Heart right ventricle (tissue), 16 donors: ENCODE data around the gene SYCP2. TPM values are rescaled to one million over a fixed set of nuclear protein-coding genes. Genes with fewer than 3 reads are reported as not detected.
"Not testable (repeated sequence)": the region's sequence is repeated elsewhere in the genome, so short reads cannot be mapped to it uniquely, and the experiment has no call there.

Experiments
- ATAC-seq, 8 donors: fragments of 200-7000 bp; cut with Tn5 transposase; one replicate each; pipeline ENCODE4 v1.9.1; 2020; ENCODE audit warnings: mild to moderate bottlenecking in 8 of 8, moderate library complexity in 8 of 8, moderate number of reproducible peaks in 1 of 8
- DNase-seq, 2 donors: peaks; one replicate each; pipeline ENCODE4 v3.0.0-alpha.2; 2020
- H3K27ac ChIP-seq, 10 donors: fragments of 200-600 bp; sonication (generic) in 2 of 10; one replicate each; pipeline versions ENCODE4 v1.5.0 to v1.8.0; 2020 to 2022; ENCODE audit warnings: mild to moderate bottlenecking in 3 of 10
- H3K27me3 ChIP-seq, 7 donors: fragments of 200-600 bp; one replicate each; pipeline ENCODE4 v1.8.0; 2021 to 2022; ENCODE audit warnings: mild to moderate bottlenecking in 2 of 7
- H3K36me3 ChIP-seq, 9 donors: fragments of 200-600 bp; sonication (generic) in 1 of 9; one replicate each; pipeline versions ENCODE4 v1.5.0 to v1.8.0; 2020 to 2022; ENCODE audit warnings: mild to moderate bottlenecking in 2 of 9
- H3K4me1 ChIP-seq, 9 donors: fragments of 200-600 bp; sonication (generic) in 1 of 9; one replicate each; pipeline versions ENCODE4 v1.5.0 to v1.8.0; 2020 to 2022; ENCODE audit warnings: mild to moderate bottlenecking in 4 of 9
- H3K4me3 ChIP-seq, 10 donors: fragments of 200-600 bp; sonication (generic) in 2 of 10; one replicate each; pipeline versions ENCODE4 v1.5.0 to v1.8.0; 2020 to 2022; ENCODE audit warnings: mild to moderate bottlenecking in 7 of 10, moderate library complexity in 2 of 10
- H3K9me3 ChIP-seq, 11 donors: fragments of 200-600 bp in 10 of 11; sonication (generic) in 2 of 11; one replicate each; pipeline versions ENCODE4 v1.5.0 to v1.8.0; 2013 to 2022; ENCODE audit warnings: mild to moderate bottlenecking in 2 of 11, control low read depth in 1 of 11, moderate library complexity in 1 of 11
- WGBS, 2 donors: extraction: QIAGEN DNeasy Blood & Tissue Kit; methylation state at CpG; one replicate each; pipeline ENCODE4 v1.1.7; 2013; ENCODE audit warnings: inconsistent platforms in 1 of 2; 5-methylcytosine and 5-hydroxymethylcytosine counted together
- intact Hi-C, 10 donors: fragments of 100-400 bp; cut with DNase I; formaldehyde crosslinking; loops; one replicate each; pipeline versions ENCODE4 v1.11.1 to v1.14.2; 2022
- polyA plus RNA-seq, 2 donors: library from polyadenylated mRNA; stranded (reverse); fragments of 200-250 nt; gene quantifications; one replicate each; pipeline ENCODE4 v1.2.3, GENCODE V29; 2013
- total RNA-seq, 10 donors: library from RNA; stranded (reverse); fragmentation: NEBNext Ultra II Directional in 3 of 10; extraction: Animal tissue kit (Norgen Biotek cat#: 25700) in 3 of 10; gene quantifications; one replicate each; pipeline versions ENCODE4 v1.2.1 to v1.2.4, GENCODE V29; 2021 to 2023
- TF ChIP-seq, protein P1 (sequence below), 9 donors: fragments of 200-600 bp; sonication (generic) in 2 of 9; IDR thresholded peaks; one replicate each; pipeline versions ENCODE4 v1.5.0 to v1.8.0; 2021 to 2022; ENCODE audit warnings: antibody characterized with exemption in 9 of 9, mild to moderate bottlenecking in 5 of 9, moderate library complexity in 1 of 9
- donor health status: Arrhythmogenic right ventricular cardiomyopathy.
- donor health status: ischemic (EF 13 %, LVEDD 7.1; RV severe dilation, severe dysfunction).
- donor health status: healthy with polysubstance abuse.
- donor health status: DM: no; HTN: yes; CAD: no.
- donor health status: DM: no; HTN: no; CAD: no.
- donor health status: ischemic (EF 25% LVEDD 6.9; RV normal size, moderate dysfunction).
- donor health status: ischemic (EF 25% LVEDD 5.7; RV mildly dilated, moderate dysfunction).
- donor health status: healthy.
- donor health status: DM: yes; HTN: yes; CAD: no.
- donor health status: Ischemic cardiomyopathy.
- donor health status: ischemic (EF 35%, LVEDD 5.7; RV mildly dilated, moderate dysfunction).
- donor health status: nonischemic (EF 11% LVEDD 7.7; RV severe dilation, severe dysfunction).
- donor health status: DM: yes; HTN: yes; CAD: no.
- donor health status: PGD.
- donor health status: ischemic (EF 29% LVEDD 5.4; RV normal size, mild dysfunction).
- donor health status: nonischemic (EF 23%, LVEDD 6.1; RV moderate dilation, normal function).

The SYCP2 gene
- total and polyA plus RNA-seq, 12 donors, result 0.45 to 7.5 (median 0.93) TPM

DNA sequence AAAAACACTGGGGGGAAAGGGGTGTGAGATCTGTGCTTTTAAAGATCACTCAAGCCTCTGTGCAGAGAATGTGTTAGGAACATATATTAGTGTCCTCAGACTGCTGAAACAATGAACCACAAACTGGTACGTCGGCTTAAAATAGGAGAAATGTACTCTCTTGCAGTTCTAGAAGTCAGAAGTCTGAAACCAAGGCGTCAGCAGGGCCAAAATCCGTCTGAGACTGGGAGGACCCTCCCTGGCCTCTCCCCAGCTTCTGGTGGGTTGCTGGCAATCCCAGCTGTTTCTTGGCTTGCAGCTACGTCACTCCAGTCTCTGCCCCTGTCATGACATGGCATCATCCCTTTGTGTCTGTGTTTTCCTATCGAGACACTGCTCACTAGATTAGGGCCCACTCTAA lies 28.7 kb upstream of the SYCP2 start:
- Histone ChIP-seq H3K36me3 (peaks cover 0 to 11% (median 0%) of the 10 kb centered on the region in 9 donors), H3K27me3 (no peaks in the 10 kb centered on the region), H3K9me3 (no peaks in the 10 kb centered on the region), H3K4me3 (no peak overlapping the region), H3K27ac (no peak overlapping the region), H3K4me1 (no peaks in the 10 kb centered on the region)
- TF ChIP-seq, protein P1, sequence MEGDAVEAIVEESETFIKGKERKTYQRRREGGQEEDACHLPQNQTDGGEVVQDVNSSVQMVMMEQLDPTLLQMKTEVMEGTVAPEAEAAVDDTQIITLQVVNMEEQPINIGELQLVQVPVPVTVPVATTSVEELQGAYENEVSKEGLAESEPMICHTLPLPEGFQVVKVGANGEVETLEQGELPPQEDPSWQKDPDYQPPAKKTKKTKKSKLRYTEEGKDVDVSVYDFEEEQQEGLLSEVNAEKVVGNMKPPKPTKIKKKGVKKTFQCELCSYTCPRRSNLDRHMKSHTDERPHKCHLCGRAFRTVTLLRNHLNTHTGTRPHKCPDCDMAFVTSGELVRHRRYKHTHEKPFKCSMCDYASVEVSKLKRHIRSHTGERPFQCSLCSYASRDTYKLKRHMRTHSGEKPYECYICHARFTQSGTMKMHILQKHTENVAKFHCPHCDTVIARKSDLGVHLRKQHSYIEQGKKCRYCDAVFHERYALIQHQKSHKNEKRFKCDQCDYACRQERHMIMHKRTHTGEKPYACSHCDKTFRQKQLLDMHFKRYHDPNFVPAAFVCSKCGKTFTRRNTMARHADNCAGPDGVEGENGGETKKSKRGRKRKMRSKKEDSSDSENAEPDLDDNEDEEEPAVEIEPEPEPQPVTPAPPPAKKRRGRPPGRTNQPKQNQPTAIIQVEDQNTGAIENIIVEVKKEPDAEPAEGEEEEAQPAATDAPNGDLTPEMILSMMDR (IDR thresholded peaks at IDR 0.05), result no peak
- intact Hi-C loops, result loop anchor here in 1 of 10 donors (10.0 kb wide), 1 partner anchor 63 kb away; no protein-coding TSS in a partner anchor
- 85 to 90% methylated on average over 6 of the region's 6 CpGs for WGBS, 2 donors
- ATAC-seq, result no peak
- no peak for DNase-seq

DNA sequence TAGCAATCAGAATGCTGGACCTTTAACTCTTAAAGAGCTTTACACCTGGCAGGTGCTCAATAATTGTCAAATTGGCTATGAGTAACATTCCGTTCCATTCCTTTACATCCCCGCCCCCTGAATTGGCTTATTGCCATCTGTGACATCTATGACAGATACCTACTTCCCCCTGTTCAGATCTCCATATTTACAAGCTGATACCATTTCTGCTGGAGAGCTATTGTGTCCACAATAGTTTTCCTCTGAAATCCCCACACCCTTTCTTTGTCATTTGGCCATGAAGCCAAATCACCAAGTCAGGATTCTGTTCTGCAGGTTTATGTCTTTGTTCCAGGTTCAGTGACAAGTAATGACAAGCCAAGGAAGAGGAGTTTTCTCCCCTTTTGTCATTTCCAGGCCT lies 28.0 kb upstream of the SYCP2 start:
- DNase-seq (no peak), ATAC-seq (no peak)
- no peaks in the 10 kb centered on the region for H3K4me1 ChIP-seq
- 84 to 85% methylated on average over 2 of the region's 2 CpGs for WGBS, 2 donors
- H3K36me3 ChIP-seq, result peaks cover 0 to 11% (median 0%) of the 10 kb centered on the region in 9 donors
- intact Hi-C loops, result loop anchor here in 1 of 10 donors (10.0 kb wide), 1 partner anchor 63 kb away; no protein-coding TSS in a partner anchor
- H3K27ac ChIP-seq, result no peak overlapping the region
- no peaks in the 10 kb centered on the region for H3K9me3 ChIP-seq
- no peaks in the 10 kb centered on the region for H3K27me3 ChIP-seq
- H3K4me3 ChIP-seq, result no peak overlapping the region
- TF ChIP-seq, protein P1 (IDR thresholded peaks at IDR 0.05), result no peak

DNA sequence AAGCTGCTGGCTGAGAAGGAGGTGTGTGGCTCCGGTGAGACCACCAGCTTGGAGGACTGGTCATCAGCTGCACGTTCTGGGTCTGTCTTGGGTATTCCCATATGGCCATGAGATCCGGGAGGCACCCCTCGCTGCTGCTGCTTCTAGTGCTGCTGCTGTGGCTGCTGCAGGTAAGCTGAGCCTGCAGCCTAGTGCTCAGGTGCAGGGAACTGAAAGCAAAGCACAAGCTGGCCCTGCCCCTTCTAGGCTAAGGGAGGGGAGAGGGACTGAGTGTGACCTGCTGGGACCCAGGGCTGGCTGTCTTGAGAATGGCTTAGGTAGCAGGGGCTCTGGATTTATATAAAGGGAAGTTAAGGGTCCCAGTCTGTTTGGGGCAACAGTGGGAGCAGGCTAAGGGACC lies 25.2 kb upstream of the SYCP2 start:
- intact Hi-C loops, result loop anchor here in 1 of 10 donors (10.0 kb wide), 1 partner anchor 96 kb away; no protein-coding TSS in a partner anchor
- H3K36me3 ChIP-seq, result peaks cover 0 to 11% (median 0%) of the 10 kb centered on the region in 9 donors
- DNase-seq (no peak), ATAC-seq (no peak)
- 87 to 89% methylated on average over 4 of the region's 4 CpGs for WGBS, 2 donors
- H3K27me3 ChIP-seq, result no peaks in the 10 kb centered on the region
- no peak overlapping the region for H3K4me3 ChIP-seq
- peaks cover 0 to 9% (median 0%) of the 10 kb centered on the region in 9 donors for H3K4me1 ChIP-seq
- H3K27ac ChIP-seq, result no peak overlapping the region
- no peaks in the 10 kb centered on the region for H3K9me3 ChIP-seq
- TF ChIP-seq, protein P1 (IDR thresholded peaks at IDR 0.05), result no peak

DNA sequence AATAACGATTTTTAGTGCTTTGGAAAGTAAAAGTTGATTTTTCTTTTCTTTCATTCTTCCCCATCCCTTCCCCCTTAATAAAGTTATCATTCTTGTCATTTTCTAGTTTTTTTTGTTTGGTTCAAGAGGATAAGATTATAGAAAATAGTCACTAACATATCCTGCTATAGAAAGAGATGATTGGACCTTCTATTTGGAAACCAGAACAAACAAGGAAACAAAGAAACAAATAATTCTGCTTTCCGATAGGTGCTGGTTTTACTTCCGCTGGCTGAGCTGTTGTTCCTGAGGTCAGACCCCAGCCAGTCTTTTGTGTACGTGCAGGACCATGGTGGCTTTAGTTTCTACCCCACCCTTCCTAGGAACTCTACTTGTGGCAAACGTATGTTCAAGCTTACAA lies 24.7 kb upstream of the SYCP2 start, which contains the start of gene CDH26:
CDH26 (plus strand) TSS at position 301 of the 400 bp plus-strand sequence. CDS start 304 bp downstream, outside the sequence.
- Histone ChIP-seq H3K27ac (no peak within 1 kb of the TSS), H3K27me3 (no peaks in the 10 kb centered on the region), H3K4me3 (no peak within 1 kb of the TSS), H3K9me3 (no peaks in the 10 kb centered on the region), H3K4me1 (peaks cover 0 to 9% (median 0%) of the 10 kb centered on the region in 9 donors), H3K36me3 (peaks cover 0 to 14% (median 0%) of the 10 kb centered on the region in 9 donors)
- no peak for ATAC-seq
- no peak for DNase-seq
- intact Hi-C loops, result loop anchor here in 1 of 10 donors (10.0 kb wide), 1 partner anchor 97 kb away; no protein-coding TSS in a partner anchor
- TF ChIP-seq, protein P1 (IDR thresholded peaks at IDR 0.05), result no peak
- WGBS, 2 donors, result 88% methylated on average over 5 of the region's 5 CpGs

DNA sequence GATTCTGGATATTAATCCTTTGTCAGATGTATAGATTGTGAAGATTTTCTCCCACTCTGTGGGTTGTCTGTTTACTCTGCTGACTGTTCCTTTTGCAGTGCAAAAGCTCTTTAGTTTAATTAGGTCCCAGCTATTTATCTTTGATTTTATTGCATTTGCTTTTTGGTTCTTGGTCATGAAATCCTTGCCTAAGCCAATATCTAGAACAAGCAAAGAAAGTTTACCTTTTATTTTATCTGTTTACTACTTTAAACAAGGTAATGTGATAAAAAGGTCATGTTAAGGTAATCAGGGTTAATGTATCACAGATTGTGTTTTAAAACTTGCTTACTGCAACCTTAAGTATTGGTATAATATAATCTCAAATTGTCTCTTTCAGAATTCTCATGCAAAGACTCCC lies 24.1 kb upstream of the SYCP2 start:
- not testable (repeated sequence) for H3K9me3 ChIP-seq, ATAC-seq, H3K27ac ChIP-seq, H3K27me3 ChIP-seq, H3K4me1 ChIP-seq, DNase-seq, H3K4me3 ChIP-seq
- intact Hi-C loops, result loop anchor here in 1 of 10 donors (10.0 kb wide), 1 partner anchor 97 kb away; no protein-coding TSS in a partner anchor
- peaks cover 0 to 19% (median 0%) of the 10 kb centered on the region in 9 donors for H3K36me3 ChIP-seq
